WI38 (cell line): ENCODE results near the gene C10orf143.

Experiments used
- H3K4me3 ChIP-seq: 2 replicates; pipeline ENCODE4 v1.5.1; 2011; ENCODE audit warnings: low read depth, mild to moderate bottlenecking, control low read depth, low read length
- CTCF ChIP-seq: IDR thresholded peaks from 2 replicates; pipeline ENCODE4 v1.5.1; 2012; ENCODE audit warnings: low read depth, mild to moderate bottlenecking, control low read depth, low read length

The C10orf143 gene

GRCh38 chr10:130045801-130046321 lies 64.8 kb downstream of the C10orf143 start:
- H3K4me3 ChIP-seq = no peak overlapping the region
- TF ChIP-seq CTCF = no peak

GRCh38 chr10:130045091-130045652 lies 65.5 kb downstream of the C10orf143 start:
- no peak for TF ChIP-seq CTCF
- no peak overlapping the region for H3K4me3 ChIP-seq

GRCh38 chr10:130044067-130045061 lies 66.3 kb downstream of the C10orf143 start:
- no peak for TF ChIP-seq CTCF
- H3K4me3 ChIP-seq = no peak overlapping the region

- TF ChIP-seq CTCF = no peak
- no peak overlapping the region for H3K4me3 ChIP-seq
These were observed 67.1 kb downstream of the C10orf143 start for GRCh38 chr10:130043491-130043890.

GRCh38 chr10:130042381-130042780 lies 68.2 kb downstream of the C10orf143 start:
- no peak overlapping the region for H3K4me3 ChIP-seq
- TF ChIP-seq CTCF = no peak

GRCh38 chr10:130041451-130042371 lies 68.9 kb downstream of the C10orf143 start:
- no peak for TF ChIP-seq CTCF
- H3K4me3 ChIP-seq = no peak overlapping the region
